ENCODE results near the gene EPHA7.

DNA sequence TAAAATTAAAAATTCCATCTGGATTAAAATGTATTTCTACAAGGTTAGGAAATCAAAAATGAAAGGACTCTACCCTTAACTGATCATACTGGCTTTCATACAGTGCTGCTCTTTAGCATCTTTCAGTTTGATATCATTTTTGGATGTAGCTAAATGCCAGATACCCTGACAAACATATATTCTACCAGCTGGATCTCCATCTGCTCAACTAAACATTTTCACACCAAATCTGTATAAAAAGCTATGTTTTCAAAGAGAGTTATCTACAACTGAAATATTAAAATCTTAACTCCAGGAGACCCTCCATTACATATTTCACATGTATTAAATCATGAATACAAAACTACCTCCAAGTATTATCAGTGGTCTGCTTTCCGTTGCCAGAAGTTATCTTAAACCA, 95.7 kb downstream of the EPHA7 start:
- TF ChIP-seq, protein P1, sequence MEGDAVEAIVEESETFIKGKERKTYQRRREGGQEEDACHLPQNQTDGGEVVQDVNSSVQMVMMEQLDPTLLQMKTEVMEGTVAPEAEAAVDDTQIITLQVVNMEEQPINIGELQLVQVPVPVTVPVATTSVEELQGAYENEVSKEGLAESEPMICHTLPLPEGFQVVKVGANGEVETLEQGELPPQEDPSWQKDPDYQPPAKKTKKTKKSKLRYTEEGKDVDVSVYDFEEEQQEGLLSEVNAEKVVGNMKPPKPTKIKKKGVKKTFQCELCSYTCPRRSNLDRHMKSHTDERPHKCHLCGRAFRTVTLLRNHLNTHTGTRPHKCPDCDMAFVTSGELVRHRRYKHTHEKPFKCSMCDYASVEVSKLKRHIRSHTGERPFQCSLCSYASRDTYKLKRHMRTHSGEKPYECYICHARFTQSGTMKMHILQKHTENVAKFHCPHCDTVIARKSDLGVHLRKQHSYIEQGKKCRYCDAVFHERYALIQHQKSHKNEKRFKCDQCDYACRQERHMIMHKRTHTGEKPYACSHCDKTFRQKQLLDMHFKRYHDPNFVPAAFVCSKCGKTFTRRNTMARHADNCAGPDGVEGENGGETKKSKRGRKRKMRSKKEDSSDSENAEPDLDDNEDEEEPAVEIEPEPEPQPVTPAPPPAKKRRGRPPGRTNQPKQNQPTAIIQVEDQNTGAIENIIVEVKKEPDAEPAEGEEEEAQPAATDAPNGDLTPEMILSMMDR (IDR thresholded peaks at IDR 0.05), result no peak
- TF ChIP-seq POLR2A (IDR thresholded peaks at IDR 0.05), result no peak
